Body of pancreas (tissue), 4 donors: ENCODE measurements around the gene SRRM3. TPM values are rescaled to one million over a fixed set of nuclear protein-coding genes. Genes with fewer than 3 reads are reported as not detected.
"Not testable (repeated sequence)": the region's sequence is repeated elsewhere in the genome, so short reads cannot be mapped to it uniquely, and the experiment has no call there.

Experiments
- ATAC-seq: fragments of 150-250 bp; one replicate; pipeline ENCODE4 v1.9.1; 2016
- DNase-seq, 4 donors: peaks; one replicate each; pipeline ENCODE4 v3.0.0-alpha.2; 2019
- H3K27ac ChIP-seq, 4 donors: fragments of 200-600 bp; sonication (generic); 1 replicate in 3 of 4; 2 replicates in 1 of 4; pipeline versions ENCODE4 v1.5.1 to v1.6.1; 2016 to 2019; ENCODE audit warnings: mild to moderate bottlenecking in 1 of 4, mixed read lengths in 1 of 4, moderate library complexity in 1 of 4
- H3K27me3 ChIP-seq, 2 donors: fragments of 200-600 bp; sonication (generic); one replicate each; pipeline ENCODE4 v1.6.0; 2016; ENCODE audit warnings: mild to moderate bottlenecking in 1 of 2
- H3K36me3 ChIP-seq, 2 donors: fragments of 200-600 bp; sonication (generic); replicated peaks in 1 of 2; 2 replicates each; pipeline ENCODE4 v1.5.1; 2016; ENCODE audit warnings: low read depth in 2 of 2; ENCODE audit not compliant: insufficient read depth in 1 of 2
- H3K4me1 ChIP-seq: fragments of 200-600 bp; sonication (generic); one replicate; pipeline ENCODE4 v1.6.0; 2016
- H3K4me3 ChIP-seq, 2 donors: fragments of 200-600 bp; sonication (generic); 1 replicate in 1 of 2; 2 replicates in 1 of 2; pipeline ENCODE4 v1.5.1; 2016 to 2019
- H3K9me3 ChIP-seq, 3 donors: fragments of 200-600 bp; sonication (generic); 1 replicate in 2 of 3; 2 replicates in 1 of 3; pipeline ENCODE4 v1.5.1; 2016
- CTCF ChIP-seq, 7 experiments: fragments of 450-650 bp in 4 of 7; fragments of 200-600 bp in 3 of 7; sonication (generic) in 3 of 7; IDR thresholded peaks; one replicate each; pipeline ENCODE4 v1.5.1; 2016 to 2019; ENCODE audit warnings: antibody characterized with exemption in 7 of 7
- POLR2A ChIP-seq, 3 donors: fragments of 450-650 bp; IDR thresholded peaks; one replicate each; pipeline ENCODE4 v1.6.1; 2016; ENCODE audit warnings: antibody characterized with exemption in 3 of 3, mild to moderate bottlenecking in 2 of 3
- WGBS, 2 donors: methylation state at CpG; one replicate each; pipeline ENCODE4 v1.1.5; 2017; 5-methylcytosine and 5-hydroxymethylcytosine counted together
- intact Hi-C: fragments of 100-400 bp; cut with DNase I; formaldehyde crosslinking; loops from one replicate; pipeline ENCODE4 v1.15.1; 2023
- total RNA-seq, 2 donors: library from RNA; depleted of rRNA; stranded (reverse); fragments of >200 nt; gene quantifications; one replicate each; pipeline ENCODE4 v1.1.0, GENCODE V29; 2016

Gene SRRM3
- total RNA-seq, 2 donors from 2014 or later: 3.4 to 13.8 TPM

- intact Hi-C loops: no loop called here
- no peak overlapping the region for H3K27ac ChIP-seq
- DNase-seq: no peak
- H3K27me3 ChIP-seq: no peaks in the 10 kb centered on the region
- H3K36me3 ChIP-seq: no peaks in the 10 kb centered on the region
- no peak for TF ChIP-seq POLR2A (IDR thresholded peaks at IDR 0.05)
- no peak for TF ChIP-seq CTCF (IDR thresholded peaks at IDR 0.05)
- H3K4me3 ChIP-seq: no peak overlapping the region
- H3K9me3 ChIP-seq: no peaks in the 10 kb centered on the region
- WGBS, 2 donors: 74% methylated on average over 9 of the region's 12 CpGs; no CpG with 5 or more reads in 1 of the 2 donors
- no peak for ATAC-seq
- H3K4me1 ChIP-seq: peaks cover 8% of the 10 kb centered on the region
Observed at GRCh38 chr7:76173566-76174205, 28.0 kb upstream of the SRRM3 start.

GRCh38 chr7:76176951-76177350, 24.7 kb upstream of the SRRM3 start:
- H3K27ac ChIP-seq, H3K4me1 ChIP-seq, H3K36me3 ChIP-seq, ATAC-seq, DNase-seq, H3K4me3 ChIP-seq, intact Hi-C loops, H3K27me3 ChIP-seq, H3K9me3 ChIP-seq: not testable (repeated sequence)
- 78 to 83% methylated on average over 3 to 11 of the region's 11 CpGs for WGBS, 2 donors

- DNase-seq (no peak), ATAC-seq (no peak)
- intact Hi-C loops: loop anchor here (5.0 to 10.0 kb wide), 2 partner anchors 105 to 133 kb away; no protein-coding TSS in a partner anchor
- no peaks in the 10 kb centered on the region for H3K36me3 ChIP-seq
- H3K27me3 ChIP-seq: no peaks in the 10 kb centered on the region
- no peaks in the 10 kb centered on the region for H3K9me3 ChIP-seq
- H3K4me3 ChIP-seq: no peak overlapping the region
- 83 to 87% methylated on average over 10 of the region's 10 CpGs for WGBS, 2 donors
- peaks cover 8% of the 10 kb centered on the region for H3K4me1 ChIP-seq
- TF ChIP-seq POLR2A (IDR thresholded peaks at IDR 0.05) (no peak), CTCF (IDR thresholded peaks at IDR 0.05) (no peak)
- no peak overlapping the region for H3K27ac ChIP-seq
Observed at GRCh38 chr7:76179686-76180085, 22.0 kb upstream of the SRRM3 start.

- H3K4me1 ChIP-seq: peaks cover 8% of the 10 kb centered on the region
- intact Hi-C loops: loop anchor here (5.0 to 10.0 kb wide), 2 partner anchors 102 to 130 kb away; no protein-coding TSS in a partner anchor
- no peak for ATAC-seq
Observed at GRCh38 chr7:76182225-76182960, 19.3 kb upstream of the SRRM3 start.

More at GRCh38 chr7:76182225-76182960, 19.3 kb upstream of the SRRM3 start:
- no peak for DNase-seq
- H3K9me3 ChIP-seq: no peaks in the 10 kb centered on the region
- no peak overlapping the region for H3K27ac ChIP-seq
- H3K36me3 ChIP-seq: no peaks in the 10 kb centered on the region
- no peak overlapping the region for H3K4me3 ChIP-seq
- no peaks in the 10 kb centered on the region for H3K27me3 ChIP-seq
- 78 to 80% methylated on average over 7 of the region's 7 CpGs for WGBS, 2 donors
- TF ChIP-seq POLR2A (IDR thresholded peaks at IDR 0.05): no peak
- TF ChIP-seq CTCF (IDR thresholded peaks at IDR 0.05): no peak
